ENCODE data around the gene MCTP1. TPM values are rescaled to one million over a fixed set of nuclear protein-coding genes. Genes with fewer than 3 reads are reported as not detected.

Gene MCTP1
- total RNA-seq, 1 donor from 2014 or later, result 9.1 TPM

DNA sequence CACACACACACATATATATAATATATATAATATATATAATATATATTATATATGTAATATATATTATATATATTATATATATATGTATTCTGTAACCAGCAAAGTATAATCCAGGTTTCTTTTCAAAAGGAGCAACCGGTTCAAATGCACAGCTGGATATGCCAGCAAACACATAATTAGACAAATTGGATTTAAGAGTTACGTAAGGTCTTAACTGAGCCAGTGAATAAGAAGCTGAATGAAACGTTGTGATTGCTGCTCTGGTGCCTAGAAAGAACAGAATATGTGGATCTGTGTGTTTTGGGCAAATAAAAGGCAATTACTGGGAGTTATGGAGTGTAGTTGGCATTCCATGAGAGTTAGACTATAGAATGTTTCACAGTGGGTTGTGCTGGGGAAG lies 488.3 kb downstream of the MCTP1 start:
- Mint-ChIP-seq H3K27me3 (ENCODE audit: low read depth) (peaks cover 9% of the 10 kb centered on the region), H3K27ac (no peak overlapping the region), H3K36me3 (no peaks in the 10 kb centered on the region), H3K4me1 (no peaks in the 10 kb centered on the region), H3K4me3 (no peak overlapping the region), H3K9me3 (no peaks in the 10 kb centered on the region)
- no peak for DNase-seq (ENCODE audit: low spot score in 2 of 2, unreplicated experiment in 2 of 2)
- TF ChIP-seq, protein P1, sequence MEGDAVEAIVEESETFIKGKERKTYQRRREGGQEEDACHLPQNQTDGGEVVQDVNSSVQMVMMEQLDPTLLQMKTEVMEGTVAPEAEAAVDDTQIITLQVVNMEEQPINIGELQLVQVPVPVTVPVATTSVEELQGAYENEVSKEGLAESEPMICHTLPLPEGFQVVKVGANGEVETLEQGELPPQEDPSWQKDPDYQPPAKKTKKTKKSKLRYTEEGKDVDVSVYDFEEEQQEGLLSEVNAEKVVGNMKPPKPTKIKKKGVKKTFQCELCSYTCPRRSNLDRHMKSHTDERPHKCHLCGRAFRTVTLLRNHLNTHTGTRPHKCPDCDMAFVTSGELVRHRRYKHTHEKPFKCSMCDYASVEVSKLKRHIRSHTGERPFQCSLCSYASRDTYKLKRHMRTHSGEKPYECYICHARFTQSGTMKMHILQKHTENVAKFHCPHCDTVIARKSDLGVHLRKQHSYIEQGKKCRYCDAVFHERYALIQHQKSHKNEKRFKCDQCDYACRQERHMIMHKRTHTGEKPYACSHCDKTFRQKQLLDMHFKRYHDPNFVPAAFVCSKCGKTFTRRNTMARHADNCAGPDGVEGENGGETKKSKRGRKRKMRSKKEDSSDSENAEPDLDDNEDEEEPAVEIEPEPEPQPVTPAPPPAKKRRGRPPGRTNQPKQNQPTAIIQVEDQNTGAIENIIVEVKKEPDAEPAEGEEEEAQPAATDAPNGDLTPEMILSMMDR (IDR thresholded peaks at IDR 0.05; ENCODE audit: unreplicated experiment), result no peak

DNA sequence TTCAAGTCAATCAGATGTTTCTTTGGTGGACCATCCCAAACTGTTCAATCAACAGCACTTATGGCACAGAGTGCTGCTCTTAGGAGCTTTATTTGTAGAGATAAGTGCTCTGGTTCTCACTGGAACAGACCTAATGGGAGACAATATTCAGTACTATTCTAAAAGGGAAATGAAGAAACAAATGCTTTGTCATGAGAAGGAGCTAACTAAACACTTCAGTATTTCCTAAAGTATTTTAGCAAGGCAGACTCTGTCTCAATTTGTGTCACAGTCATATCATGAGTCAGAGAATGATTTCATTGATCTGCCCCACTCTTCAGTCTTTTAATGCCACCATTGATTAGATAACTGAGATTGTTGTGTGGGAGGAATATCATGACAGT lies 491.1 kb downstream of the MCTP1 start:
- Mint-ChIP-seq H3K4me3 (no peak overlapping the region), H3K27ac (no peak overlapping the region), H3K4me1 (no peaks in the 10 kb centered on the region), H3K9me3 (no peaks in the 10 kb centered on the region), H3K36me3 (no peaks in the 10 kb centered on the region), H3K27me3 (ENCODE audit: low read depth) (peaks cover 7% of the 10 kb centered on the region)
- TF ChIP-seq, protein P1 (IDR thresholded peaks at IDR 0.05; ENCODE audit: unreplicated experiment), result no peak
- no peak for DNase-seq (ENCODE audit: low spot score in 2 of 2, unreplicated experiment in 2 of 2)

DNA sequence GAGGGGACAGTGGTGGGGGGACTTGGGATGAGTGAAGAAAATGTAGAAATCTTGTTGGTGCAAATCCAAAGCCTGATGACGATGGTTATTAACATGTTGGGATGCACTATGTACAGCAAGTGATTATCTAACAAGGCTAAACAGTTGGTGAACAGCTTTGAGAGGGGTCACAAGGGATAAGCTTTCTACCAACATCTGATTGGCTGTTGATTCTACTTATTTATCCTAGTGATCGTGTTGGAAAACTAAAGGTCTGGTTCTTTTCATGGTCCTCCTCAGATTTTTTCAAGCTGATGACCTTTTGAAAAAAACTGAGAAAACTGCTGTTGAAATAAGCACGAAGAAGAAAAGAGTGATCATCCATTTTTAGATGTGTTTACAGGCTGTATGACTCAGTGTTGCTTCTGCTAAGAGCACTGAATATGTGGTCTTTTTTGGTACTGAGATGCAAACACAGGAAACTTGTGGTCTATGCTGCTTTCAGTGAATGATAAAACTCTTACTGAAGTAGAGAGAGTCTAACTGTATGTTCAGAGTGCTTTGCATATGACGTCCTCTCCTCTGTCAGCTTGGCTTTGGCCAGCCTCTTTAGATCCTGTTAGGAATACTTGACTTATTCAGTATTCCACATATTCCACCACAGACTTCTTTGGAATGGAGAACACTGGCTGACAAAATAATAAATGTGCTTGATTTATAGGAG lies 491.6 kb downstream of the MCTP1 start:
- Mint-ChIP-seq H3K36me3 (no peaks in the 10 kb centered on the region), H3K27ac (no peak overlapping the region), H3K9me3 (no peaks in the 10 kb centered on the region), H3K27me3 (ENCODE audit: low read depth) (peaks cover 7% of the 10 kb centered on the region), H3K4me3 (no peak overlapping the region), H3K4me1 (no peaks in the 10 kb centered on the region)
- no peak for DNase-seq (ENCODE audit: low spot score in 2 of 2, unreplicated experiment in 2 of 2)
- TF ChIP-seq, protein P1 (IDR thresholded peaks at IDR 0.05; ENCODE audit: unreplicated experiment), result no peak

DNA sequence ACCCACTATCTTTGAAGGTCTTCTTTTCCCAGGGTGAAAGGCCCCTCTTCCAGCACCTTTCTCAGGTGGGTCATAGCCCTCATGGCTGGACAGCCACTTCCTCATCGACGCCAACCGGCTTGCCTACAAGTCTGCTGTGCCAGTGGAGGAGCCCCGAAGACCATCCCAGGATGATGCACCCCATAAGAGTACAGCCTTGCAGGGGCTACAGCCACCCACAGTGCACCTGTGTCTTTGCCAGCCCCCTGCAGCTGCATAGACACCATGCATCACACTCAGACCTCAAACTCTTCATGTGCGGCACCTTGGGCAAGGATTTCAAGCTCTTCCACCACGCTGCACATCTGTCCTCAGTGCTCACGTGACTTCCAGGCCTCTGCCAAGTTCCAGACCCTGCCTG lies 493.1 kb downstream of the MCTP1 start:
- no peaks in the 10 kb centered on the region for H3K9me3 Mint-ChIP-seq
- DNase-seq (ENCODE audit: low spot score in 2 of 2, unreplicated experiment in 2 of 2), result no peak
- no peaks in the 10 kb centered on the region for H3K4me1 Mint-ChIP-seq
- peaks cover 7% of the 10 kb centered on the region for H3K27me3 Mint-ChIP-seq (ENCODE audit: low read depth)
- no peaks in the 10 kb centered on the region for H3K36me3 Mint-ChIP-seq
- H3K27ac Mint-ChIP-seq, result no peak overlapping the region
- H3K4me3 Mint-ChIP-seq, result no peak overlapping the region
- TF ChIP-seq, protein P1 (IDR thresholded peaks at IDR 0.05; ENCODE audit: unreplicated experiment), result no peak

DNA sequence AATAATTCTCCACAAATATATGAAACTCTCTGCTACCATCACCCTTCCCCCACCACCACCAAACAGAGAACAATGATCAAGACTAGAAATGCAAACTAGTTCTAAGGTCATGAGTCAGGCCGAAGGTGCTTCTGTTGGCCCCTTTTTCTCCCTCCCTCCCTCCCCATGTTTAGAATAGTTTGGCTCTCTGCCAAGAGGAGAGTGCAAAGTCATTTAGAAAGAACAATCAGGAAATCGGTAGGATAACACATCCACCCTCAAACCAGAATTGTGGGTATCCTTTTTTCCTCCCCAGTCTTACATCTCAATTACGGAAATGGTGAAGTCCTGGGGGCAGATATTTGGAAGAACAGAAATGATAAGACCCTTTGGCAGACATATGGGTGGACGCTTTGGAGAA lies 496.4 kb downstream of the MCTP1 start:
- no peaks in the 10 kb centered on the region for H3K9me3 Mint-ChIP-seq
- H3K36me3 Mint-ChIP-seq, result no peaks in the 10 kb centered on the region
- peaks cover 5% of the 10 kb centered on the region for H3K27me3 Mint-ChIP-seq (ENCODE audit: low read depth)
- TF ChIP-seq, protein P1 (IDR thresholded peaks at IDR 0.05; ENCODE audit: unreplicated experiment), result no peak
- H3K27ac Mint-ChIP-seq, result no peak overlapping the region
- no peak for DNase-seq (ENCODE audit: low spot score in 2 of 2, unreplicated experiment in 2 of 2)
- no peaks in the 10 kb centered on the region for H3K4me1 Mint-ChIP-seq
- no peak overlapping the region for H3K4me3 Mint-ChIP-seq
